HCT116 (cell line): ENCODE results near the gene YIPF2. TPM values are rescaled to one million over a fixed set of nuclear protein-coding genes. Genes with fewer than 3 reads are reported as not detected.

ENCODE experiments used
- total RNA-seq: library from RNA; stranded (reverse); gene quantifications from one replicate; pipeline ENCODE4 v1.2.1, GENCODE V29; 2021; ENCODE audit not compliant: unreplicated experiment

Gene YIPF2
- total RNA-seq, 1 experiment from 2014 or later = 44.7 TPM

Other genes with a start within 250 kb of the YIPF2 start
- 54.6 TPM for gene QTRT1, start 227.2 kb downstream of the YIPF2 start, total RNA-seq
- gene DNM2, start 210.6 kb downstream of the YIPF2 start, total RNA-seq = 183 TPM
- gene TMED1, start 92.4 kb downstream of the YIPF2 start, total RNA-seq = 26.3 TPM
- 0.74 TPM for gene C19orf38, start 80.2 kb downstream of the YIPF2 start, total RNA-seq
- 103 TPM for gene CARM1, start 57.1 kb downstream of the YIPF2 start, total RNA-seq
- 20.3 TPM for gene TIMM29, start 172 bp upstream of the YIPF2 start, total RNA-seq
- gene SMARCA4, start 32.4 kb upstream of the YIPF2 start, total RNA-seq = 116 TPM
- gene LDLR, start 160.8 kb upstream of the YIPF2 start, total RNA-seq = 92.4 TPM
- gene SPC24, start 227.1 kb upstream of the YIPF2 start, total RNA-seq = 33.9 TPM